Measurements from ENCODE around the gene MRM3.
"Not testable (repeated sequence)": the region's sequence is repeated elsewhere in the genome, so short reads cannot be mapped to it uniquely, and the experiment has no call there.

GRCh38 chr17:749359-749758 lies 32.8 kb upstream of the MRM3 start:
- TF ChIP-seq POLR2AphosphoS5, CTCF (IDR thresholded peaks at IDR 0.05): not testable (repeated sequence)

Measured in gastroesophageal sphincter (tissue), 3 donors.